HG02588 (cell line): ENCODE data around the gene APOO.

Source experiments
- ATAC-seq: cut with Tn5 transposase; IDR thresholded peaks from one replicate; pipeline ENCODE4 v1.9.1; 2021; ENCODE audit warnings: mild to moderate bottlenecking, moderate library complexity; ENCODE audit not compliant: unreplicated experiment

APOO gene

GRCh38 chrX:23821847-23822246 lies 85.9 kb downstream of the APOO start:
- no peak for ATAC-seq

GRCh38 chrX:23820235-23820782 lies 87.4 kb downstream of the APOO start:
- ATAC-seq: no peak

DNA sequence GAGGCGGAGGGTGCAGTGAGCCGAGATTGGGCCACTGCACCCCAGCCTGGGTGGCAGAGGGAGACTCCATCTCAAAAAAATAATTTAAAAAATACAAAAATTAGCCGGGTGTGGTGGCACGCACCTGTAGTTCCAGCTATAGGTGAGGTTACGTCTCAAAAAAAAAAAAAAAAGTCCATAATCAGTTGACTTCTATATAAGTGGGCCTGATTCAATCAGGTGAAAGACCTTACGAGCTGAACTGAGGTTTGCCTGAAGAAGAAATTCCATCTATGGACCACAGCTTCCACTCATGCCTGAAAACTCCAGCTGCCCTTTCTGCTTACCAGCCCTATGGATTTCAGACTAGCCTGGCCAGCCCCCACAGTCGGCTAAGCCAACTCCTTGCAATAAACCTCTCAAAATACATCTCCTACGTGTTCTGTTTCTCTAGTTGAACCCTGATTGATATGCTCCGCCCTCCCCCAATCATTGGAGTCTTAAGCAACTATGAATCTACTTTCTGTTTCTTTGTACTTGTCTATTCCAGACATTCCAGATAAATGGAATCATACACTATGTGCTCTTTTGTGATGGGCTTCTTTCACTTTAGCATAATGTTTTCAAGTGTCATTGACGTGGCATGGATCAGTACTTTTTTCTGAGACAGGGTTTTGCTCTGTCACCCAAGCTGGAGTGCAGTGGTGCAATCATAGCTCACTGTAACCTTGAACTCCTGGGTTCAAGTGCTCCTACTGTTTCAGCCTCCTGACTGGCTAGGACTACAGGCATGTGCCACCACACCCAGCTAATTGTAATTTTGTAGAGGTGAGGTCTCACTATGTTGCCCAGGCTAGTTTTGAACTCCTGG lies 88.1 kb downstream of the APOO start:
- ATAC-seq: no peak

DNA sequence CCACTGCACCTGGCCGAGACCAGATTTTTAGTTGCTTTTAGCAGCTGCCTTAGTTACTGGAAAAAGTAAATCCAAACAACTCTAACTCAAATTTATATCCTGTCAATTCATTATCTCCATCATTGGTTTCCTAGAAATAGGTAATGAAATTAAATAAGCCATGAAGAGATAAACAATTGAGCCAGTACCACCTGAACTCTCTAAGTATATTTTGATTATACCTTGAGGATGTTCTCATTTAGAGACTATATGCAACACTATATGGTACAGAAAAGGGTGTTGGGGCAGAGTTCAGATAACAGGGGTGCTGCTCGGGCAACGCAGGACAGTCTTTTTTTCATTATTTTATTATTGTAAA lies 89.8 kb downstream of the APOO start:
- ATAC-seq: no peak

DNA sequence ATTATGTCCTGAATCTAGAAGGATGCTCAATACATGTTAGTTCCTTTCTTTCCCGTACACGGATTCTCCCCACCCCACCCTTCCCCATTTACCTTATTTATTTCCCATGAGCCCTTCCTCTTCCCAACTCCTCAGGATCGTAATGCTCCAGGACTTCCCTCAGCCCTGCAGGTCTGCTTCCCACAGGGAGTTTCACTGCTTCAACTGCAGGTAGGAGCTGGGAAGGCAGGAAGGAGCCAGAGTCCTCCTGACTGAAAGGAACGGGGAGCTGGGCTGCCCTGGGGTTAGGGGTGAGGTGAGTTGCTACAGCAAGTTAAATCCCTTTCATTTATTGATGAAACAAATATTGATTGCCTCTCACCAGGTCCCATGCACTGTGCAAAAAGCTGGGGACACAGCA lies 91.6 kb downstream of the APOO start:
- no peak for ATAC-seq

DNA sequence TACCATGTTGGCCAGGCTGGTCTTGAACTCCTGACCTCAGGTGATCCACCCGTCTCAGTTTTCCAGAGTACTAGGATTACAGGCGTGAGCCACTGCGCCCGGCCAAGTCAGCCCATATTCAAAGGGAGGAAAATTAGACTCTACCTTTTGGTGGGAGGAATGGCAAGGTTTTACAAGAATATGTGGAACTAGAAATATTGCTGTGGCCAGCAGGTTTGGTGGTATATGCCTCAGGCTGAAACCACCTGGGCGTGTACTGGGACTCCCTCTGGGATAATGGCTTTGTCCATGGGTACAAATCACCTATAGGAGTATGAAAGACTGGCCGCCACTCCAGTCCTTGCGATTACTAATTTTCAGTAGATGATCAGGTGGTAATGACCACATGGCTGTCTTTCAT lies 92.4 kb downstream of the APOO start:
- no peak for ATAC-seq

DNA sequence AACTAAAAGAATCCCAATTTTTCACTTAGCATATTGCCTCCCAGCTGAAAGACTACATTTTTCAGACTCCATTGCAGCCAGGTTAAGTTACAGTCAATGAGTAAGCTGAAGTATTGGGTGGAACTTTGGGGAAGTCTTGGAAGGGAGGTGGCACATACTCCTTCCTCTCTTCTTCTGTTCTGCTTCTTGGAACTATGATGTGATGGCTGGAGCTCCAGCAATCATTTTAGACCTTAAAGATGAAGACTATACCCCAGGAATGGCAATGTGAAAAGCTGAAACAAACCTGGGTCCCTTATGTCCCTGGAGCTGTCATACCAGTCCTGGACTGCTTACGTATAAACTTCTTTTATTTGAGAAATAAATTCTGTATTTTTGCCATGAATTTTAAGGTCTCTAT lies 93.9 kb downstream of the APOO start:
- no peak for ATAC-seq

DNA sequence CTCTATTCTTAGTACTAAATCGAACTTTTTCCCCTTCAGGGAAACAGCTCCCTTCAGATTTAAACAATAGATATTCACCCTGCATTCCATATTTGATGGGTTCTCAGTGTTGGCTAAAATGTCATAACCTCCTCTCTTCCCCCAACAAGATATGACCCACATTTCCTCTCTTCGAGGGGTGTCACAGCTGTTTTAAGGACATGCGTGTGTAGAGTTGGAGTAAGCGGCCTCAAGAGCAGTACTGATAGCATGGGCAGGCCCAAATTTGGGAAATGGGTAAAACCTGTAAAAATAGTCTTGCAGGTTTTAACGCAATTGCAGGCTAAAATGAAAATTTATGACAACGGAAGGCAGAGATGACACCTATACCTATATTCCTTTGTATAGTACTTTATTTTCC lies 96.1 kb downstream of the APOO start:
- no peak for ATAC-seq

DNA sequence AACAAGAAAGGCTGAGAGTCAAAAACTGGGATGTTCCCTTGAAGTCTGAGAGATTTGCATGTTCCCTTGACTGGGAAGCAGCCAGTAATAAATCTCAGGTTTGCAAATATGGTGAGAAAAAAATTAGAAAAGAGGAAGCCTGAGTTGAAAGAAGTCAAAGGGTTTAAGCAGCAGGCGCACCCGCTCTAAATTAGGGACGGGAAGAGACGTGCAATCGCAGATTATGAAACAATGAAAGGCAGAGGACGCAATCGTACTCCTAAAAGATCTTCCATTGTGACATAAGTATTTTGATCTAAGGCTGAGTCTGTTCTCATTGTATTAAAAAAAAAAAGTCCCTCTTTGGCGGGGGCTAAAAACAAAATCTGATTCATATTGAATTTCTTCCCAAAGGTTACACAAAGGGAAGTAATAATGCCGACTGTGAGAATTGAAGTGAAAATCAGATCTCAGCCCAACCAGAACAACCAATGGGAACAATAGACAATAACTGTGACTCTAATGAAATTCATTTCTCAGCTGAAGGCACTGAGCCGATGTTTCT lies 96.6 kb downstream of the APOO start:
- ATAC-seq: no peak

- no peak for ATAC-seq
Measured at GRCh38 chrX:23810279-23810678, 97.5 kb downstream of the APOO start.

DNA sequence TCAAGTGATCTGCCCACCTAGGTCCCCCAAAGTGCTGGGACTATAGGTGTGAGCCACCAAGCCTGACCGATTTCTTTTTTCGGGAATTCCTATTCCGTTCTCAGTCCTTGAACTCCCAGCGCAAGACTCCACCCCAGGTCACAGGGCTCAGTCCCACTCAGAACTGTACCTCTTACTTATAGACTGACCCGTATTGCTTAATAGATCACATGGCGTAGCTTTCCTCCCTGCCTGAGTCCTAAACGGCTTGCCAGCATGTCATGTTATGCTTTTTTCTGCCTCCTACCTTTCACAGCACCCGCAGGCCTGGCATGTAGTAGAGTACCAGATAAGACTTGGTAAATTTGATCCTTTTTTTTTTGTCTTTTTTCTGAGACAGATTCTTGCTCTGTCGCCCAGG lies 102.3 kb downstream of the APOO start:
- ATAC-seq: no peak

GRCh38 chrX:23804578-23804977 lies 103.2 kb downstream of the APOO start:
- no peak for ATAC-seq

GRCh38 chrX:23803931-23804381 lies 103.8 kb downstream of the APOO start:
- no peak for ATAC-seq

DNA sequence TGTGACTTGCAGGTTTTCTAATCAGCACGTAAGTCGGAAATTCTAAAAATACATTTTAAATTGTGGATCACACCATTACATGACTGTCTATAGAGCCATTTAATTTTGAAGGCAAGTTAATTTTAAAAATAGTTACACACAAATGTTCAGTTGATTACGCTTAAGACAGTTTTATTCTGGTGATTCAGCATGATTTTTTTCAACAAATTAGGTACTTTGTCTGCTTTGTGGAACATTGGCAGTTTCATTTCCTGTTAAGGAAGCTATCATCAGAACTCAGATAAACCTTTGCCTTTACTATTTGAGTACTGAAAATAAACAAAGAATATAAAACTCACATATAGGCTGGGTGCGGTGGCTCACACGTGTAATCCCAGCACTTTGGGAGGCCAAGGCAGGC lies 105.3 kb downstream of the APOO start:
- ATAC-seq: no peak

- ATAC-seq: no peak
Measured at GRCh38 chrX:23799469-23800065, 108.2 kb downstream of the APOO start.

DNA sequence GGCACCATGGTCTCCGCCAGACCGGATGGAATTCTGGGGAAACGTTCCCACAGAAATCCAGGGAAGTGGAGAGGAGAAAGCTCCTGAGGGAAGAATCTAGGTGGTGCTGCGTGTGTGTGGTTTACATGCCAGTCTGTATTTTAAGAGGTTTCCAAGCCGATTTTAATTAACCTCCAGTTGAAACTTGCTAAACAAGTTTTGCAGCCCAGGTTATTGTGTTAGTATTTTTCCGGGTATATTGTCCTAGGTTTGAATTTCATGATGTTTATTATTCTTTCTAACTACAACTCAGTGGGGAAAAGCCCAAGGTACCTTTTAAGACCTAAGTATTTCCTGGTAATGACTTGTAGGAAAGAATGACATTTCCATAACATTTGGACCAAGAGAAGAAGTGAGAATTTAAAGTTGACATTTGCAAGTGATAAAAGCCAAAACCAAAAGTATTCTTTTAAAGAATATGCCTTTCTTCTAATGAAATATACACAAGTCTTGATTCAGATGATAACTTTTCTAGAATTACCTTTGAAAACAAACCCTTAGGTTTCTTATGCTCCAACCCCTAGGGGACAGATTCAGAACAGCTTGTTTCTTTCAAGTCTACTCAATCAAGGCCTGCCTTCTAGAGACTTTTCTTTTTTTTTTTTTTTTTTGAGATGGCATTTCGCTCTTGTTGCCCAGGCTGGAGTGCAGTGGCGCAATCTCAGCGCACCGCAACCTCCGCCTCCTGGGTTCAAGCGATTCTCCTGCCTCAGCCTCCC lies 110.2 kb downstream of the APOO start:
- no peak for ATAC-seq

GRCh38 chrX:23795221-23795620 lies 112.5 kb downstream of the APOO start:
- no peak for ATAC-seq

DNA sequence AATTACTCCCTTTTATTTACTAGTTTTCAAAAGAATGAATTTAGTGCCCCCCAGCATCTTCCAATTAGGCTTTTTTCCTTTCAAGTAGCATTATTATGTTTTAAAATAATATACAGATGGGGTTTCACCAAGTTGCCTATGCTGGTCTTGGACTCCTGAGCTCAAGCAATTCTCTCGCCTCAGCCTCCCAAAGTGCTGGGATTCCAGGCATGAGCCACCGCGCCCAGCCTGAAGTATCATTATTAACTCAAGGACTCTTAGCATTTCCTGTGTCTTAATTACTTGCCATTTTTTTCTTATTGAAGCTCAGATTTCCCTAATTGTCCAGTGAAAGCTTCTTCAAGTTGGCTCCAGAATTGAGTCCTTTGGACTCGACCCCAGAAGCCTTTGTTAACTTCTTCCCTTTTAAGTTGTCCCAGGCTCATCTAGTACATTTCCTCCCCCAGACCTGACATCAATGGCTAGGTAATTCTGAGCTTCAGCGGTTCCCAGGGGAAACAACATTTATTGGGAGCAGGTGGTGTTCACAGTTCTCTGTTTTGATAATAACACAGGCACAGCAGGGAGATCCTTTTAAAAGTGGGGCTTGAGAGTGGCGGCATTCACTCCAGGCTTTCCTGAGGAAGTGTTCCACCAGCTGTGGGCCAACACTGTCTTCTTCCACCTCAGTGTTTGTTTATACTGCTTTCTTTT lies 114.7 kb downstream of the APOO start:
- ATAC-seq: no peak

DNA sequence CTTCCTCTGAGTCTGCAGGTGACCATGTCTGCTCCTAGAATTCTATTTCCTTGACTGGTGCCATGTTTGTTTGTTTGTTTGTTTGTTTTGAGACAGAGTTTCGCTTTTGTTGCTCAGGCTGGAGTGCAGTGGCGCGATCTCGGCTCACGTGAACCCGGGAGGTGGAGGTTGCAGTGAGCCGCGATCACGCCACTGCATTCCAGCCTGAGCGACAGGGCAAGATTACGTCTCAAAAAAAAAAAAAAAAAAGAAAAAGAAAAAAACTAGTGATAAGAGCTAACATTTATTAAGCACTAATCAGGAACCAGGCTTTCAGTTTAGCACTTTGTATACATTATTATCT lies 117.6 kb downstream of the APOO start:
- ATAC-seq: no peak

DNA sequence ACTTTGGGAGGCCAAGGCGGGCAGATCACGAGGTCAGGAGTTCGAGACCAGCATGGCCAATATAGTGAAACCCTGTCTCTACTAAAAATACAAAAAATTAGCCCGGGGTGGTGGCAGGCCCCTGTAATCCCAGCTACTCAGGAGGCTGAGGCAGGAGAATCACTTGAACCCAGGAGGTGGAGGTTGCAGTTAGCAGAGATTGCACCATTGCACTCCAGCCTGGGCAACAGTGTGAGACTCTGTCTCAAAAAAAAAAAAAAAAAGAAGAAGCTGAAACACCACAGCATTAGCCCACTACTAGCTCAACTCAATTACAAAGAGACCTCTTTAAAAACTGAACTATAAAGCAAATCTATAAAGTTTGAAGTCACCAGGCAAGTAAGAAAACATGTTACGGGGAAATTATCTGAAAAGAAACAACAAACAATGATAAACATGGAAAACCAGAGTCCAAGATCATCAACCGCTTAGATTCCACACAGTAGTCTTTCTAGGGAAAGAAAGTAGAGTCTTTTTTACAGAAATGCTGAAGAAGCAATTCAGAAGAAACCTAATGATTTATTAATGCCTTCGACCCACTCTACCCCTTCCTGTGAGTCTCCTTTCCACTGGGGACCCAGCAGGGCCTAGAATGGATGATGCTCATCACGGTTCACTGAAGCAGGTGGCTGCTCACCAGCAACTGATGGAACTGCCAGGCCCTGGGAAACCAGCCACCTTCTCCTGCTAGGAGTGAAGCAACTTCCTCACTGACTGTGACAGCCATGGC lies 118.2 kb downstream of the APOO start:
- no peak for ATAC-seq
